ENCODE measurements around the gene CTDSPL. TPM values are rescaled to one million over a fixed set of nuclear protein-coding genes. Genes with fewer than 3 reads are reported as not detected.

Gene CTDSPL
- total and polyA plus RNA-seq, 2 of the 13 experiments (the other 11 are each of a cell fraction or from before 2014, with no cell fraction given), result 26.1 to 142 TPM

- TF ChIP-seq, protein P1, sequence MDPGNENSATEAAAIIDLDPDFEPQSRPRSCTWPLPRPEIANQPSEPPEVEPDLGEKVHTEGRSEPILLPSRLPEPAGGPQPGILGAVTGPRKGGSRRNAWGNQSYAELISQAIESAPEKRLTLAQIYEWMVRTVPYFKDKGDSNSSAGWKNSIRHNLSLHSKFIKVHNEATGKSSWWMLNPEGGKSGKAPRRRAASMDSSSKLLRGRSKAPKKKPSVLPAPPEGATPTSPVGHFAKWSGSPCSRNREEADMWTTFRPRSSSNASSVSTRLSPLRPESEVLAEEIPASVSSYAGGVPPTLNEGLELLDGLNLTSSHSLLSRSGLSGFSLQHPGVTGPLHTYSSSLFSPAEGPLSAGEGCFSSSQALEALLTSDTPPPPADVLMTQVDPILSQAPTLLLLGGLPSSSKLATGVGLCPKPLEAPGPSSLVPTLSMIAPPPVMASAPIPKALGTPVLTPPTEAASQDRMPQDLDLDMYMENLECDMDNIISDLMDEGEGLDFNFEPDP (CRISPR knock-in tag; conservative IDR thresholded peaks at IDR 0.05), result no peak
- TF ChIP-seq ZKSCAN8 (CRISPR knock-in tag; IDR thresholded peaks at IDR 0.05; ENCODE audit: borderline replicate concordance) (0 out of 2 replicates have a peak, but pooled peaks have one; percentile 77), SYNCRIP (IDR thresholded peaks at IDR 0.05; ENCODE audit: insufficient read depth, low read depth, low read length) (no peak), GABPA (IDR thresholded peaks at IDR 0.05; ENCODE audit: low read depth, low read length) (no peak), GABPA (CRISPR knock-in tag; IDR thresholded peaks at IDR 0.05; ENCODE audit: low read depth) (peak; percentile 75), ARID3A (IDR thresholded peaks at IDR 0.05; ENCODE audit: low read depth, low read length) (no peak), CCAR2 (optimal IDR thresholded peaks at IDR 0.05; ENCODE audit: low read depth, low read length) (no peak), ELF4 (CRISPR knock-in tag; IDR thresholded peaks at IDR 0.05; ENCODE audit: borderline replicate concordance) (peak; percentile 45; the same call in 1 of the 2 replicates), ZNF639 (CRISPR knock-in tag; conservative IDR thresholded peaks at IDR 0.05) (0 out of 2 replicates have a peak, but pooled peaks have one; percentile 47), ETV5 (CRISPR knock-in tag; IDR thresholded peaks at IDR 0.05; ENCODE audit: borderline replicate concordance) (peak; percentile 95), ZNF646 (CRISPR knock-in tag; IDR thresholded peaks at IDR 0.05) (peak; percentile 64; the same call in 1 of the 2 replicates), ZFP36L2 (CRISPR knock-in tag; IDR thresholded peaks at IDR 0.05) (no peak)
- TF ChIP-seq, protein P2, sequence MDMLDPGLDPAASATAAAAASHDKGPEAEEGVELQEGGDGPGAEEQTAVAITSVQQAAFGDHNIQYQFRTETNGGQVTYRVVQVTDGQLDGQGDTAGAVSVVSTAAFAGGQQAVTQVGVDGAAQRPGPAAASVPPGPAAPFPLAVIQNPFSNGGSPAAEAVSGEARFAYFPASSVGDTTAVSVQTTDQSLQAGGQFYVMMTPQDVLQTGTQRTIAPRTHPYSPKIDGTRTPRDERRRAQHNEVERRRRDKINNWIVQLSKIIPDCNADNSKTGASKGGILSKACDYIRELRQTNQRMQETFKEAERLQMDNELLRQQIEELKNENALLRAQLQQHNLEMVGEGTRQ (IDR thresholded peaks at IDR 0.05; ENCODE audit: low read depth, low read length), result no peak
- TF ChIP-seq, protein P2 (CRISPR knock-in tag; IDR thresholded peaks at IDR 0.05; ENCODE audit: borderline replicate concordance), result no peak
Measured at GRCh38 chr3:37892927-37893600, 31.4 kb downstream of the CTDSPL start (continued).

All from HepG2 (cell line).